ENCODE results near the gene SLC7A1.

The SLC7A1 gene

GRCh38 chr13:29571876-29572570 lies 23.5 kb downstream of the SLC7A1 start:
- no peak for DNase-seq
- Histone ChIP-seq H3K4me2 (ENCODE audit: low read length) (no peak overlapping the region), H3K4me3 (ENCODE audit: low read length) (no peak overlapping the region), H3K79me1 (ENCODE audit: low read length) (peaks cover 16% of the 10 kb centered on the region), H3K79me2 (ENCODE audit: control insufficient read depth, insufficient read depth, low read length) (peaks cover 89% of the 10 kb centered on the region), H3K18ac (ENCODE audit: low read length) (no peak overlapping the region), H2AK5ac (ENCODE audit: low read length) (no peak overlapping the region), H3K36me3 (ENCODE audit: control insufficient read depth, insufficient read depth, low read length) (no peaks in the 10 kb centered on the region), H3K9ac (ENCODE audit: low read length) (no peak overlapping the region), H3K27me3 (ENCODE audit: insufficient read depth, low read length, poor library complexity) (no peaks in the 10 kb centered on the region), H2BK15ac (replicated peaks; ENCODE audit: low read depth) (no peak overlapping the region), H4K5ac (ENCODE audit: low read length) (no peak overlapping the region), H3K56ac (ENCODE audit: low read length) (no peak overlapping the region), H2BK120ac (ENCODE audit: low read depth, low read length) (no peak overlapping the region), H3K27ac (ENCODE audit: low read depth, low read length) (no peak overlapping the region), H2BK5ac (ENCODE audit: low read length) (no peak overlapping the region), H3K23ac (ENCODE audit: low read length) (no peak overlapping the region), H3K4ac (ENCODE audit: low read depth, low read length) (no peak overlapping the region), H4K8ac (ENCODE audit: low read depth, low read length) (no peak overlapping the region), H3K4me1 (ENCODE audit: control insufficient read depth, low read depth, low read length) (no peaks in the 10 kb centered on the region)
- WGBS (ENCODE audit: extremely low coverage, insufficient coverage, low lambda C conversion rate) = no CpG with 5 or more reads among the region's 17 CpGs

- H2AK5ac ChIP-seq (ENCODE audit: low read length) = no peak overlapping the region
- H4K5ac ChIP-seq (ENCODE audit: low read length) = no peak overlapping the region
- H3K79me1 ChIP-seq (ENCODE audit: low read length) = peaks cover 25% of the 10 kb centered on the region
- H4K8ac ChIP-seq (ENCODE audit: low read depth, low read length) = no peak overlapping the region
- H3K36me3 ChIP-seq (ENCODE audit: control insufficient read depth, insufficient read depth, low read length) = no peaks in the 10 kb centered on the region
- no peak overlapping the region for H3K4me3 ChIP-seq (ENCODE audit: low read length)
- H3K4me1 ChIP-seq (ENCODE audit: control insufficient read depth, low read depth, low read length) = peaks cover 3% of the 10 kb centered on the region
- no peak overlapping the region for H2BK15ac ChIP-seq (replicated peaks; ENCODE audit: low read depth)
- no peak overlapping the region for H3K23ac ChIP-seq (ENCODE audit: low read length)
- H3K27ac ChIP-seq (ENCODE audit: low read depth, low read length) = no peak overlapping the region
- no CpG with 5 or more reads among the region's 15 CpGs for WGBS (ENCODE audit: extremely low coverage, insufficient coverage, low lambda C conversion rate)
- no peak overlapping the region for H3K4me2 ChIP-seq (ENCODE audit: low read length)
- no peak overlapping the region for H2BK5ac ChIP-seq (ENCODE audit: low read length)
- no peak overlapping the region for H3K9ac ChIP-seq (ENCODE audit: low read length)
- DNase-seq = no peak
- H3K27me3 ChIP-seq (ENCODE audit: insufficient read depth, low read length, poor library complexity) = no peaks in the 10 kb centered on the region
- no peak overlapping the region for H2BK120ac ChIP-seq (ENCODE audit: low read depth, low read length)
- no peak overlapping the region for H3K18ac ChIP-seq (ENCODE audit: low read length)
- H3K56ac ChIP-seq (ENCODE audit: low read length) = no peak overlapping the region
- H3K4ac ChIP-seq (ENCODE audit: low read depth, low read length) = no peak overlapping the region
- H3K79me2 ChIP-seq (ENCODE audit: control insufficient read depth, insufficient read depth, low read length) = peaks cover 93% of the 10 kb centered on the region
Measured at GRCh38 chr13:29570051-29570654, 25.3 kb downstream of the SLC7A1 start.

- H4K8ac ChIP-seq (ENCODE audit: low read depth, low read length) = no peak overlapping the region
- H4K5ac ChIP-seq (ENCODE audit: low read length) = no peak overlapping the region
- H3K4me3 ChIP-seq (ENCODE audit: low read length) = no peak overlapping the region
- H3K4me1 ChIP-seq (ENCODE audit: control insufficient read depth, low read depth, low read length) = peaks cover 3% of the 10 kb centered on the region
- no peak overlapping the region for H3K23ac ChIP-seq (ENCODE audit: low read length)
- no peak overlapping the region for H3K18ac ChIP-seq (ENCODE audit: low read length)
- no peak overlapping the region for H2BK5ac ChIP-seq (ENCODE audit: low read length)
- H3K36me3 ChIP-seq (ENCODE audit: control insufficient read depth, insufficient read depth, low read length) = no peaks in the 10 kb centered on the region
- DNase-seq = no peak
- no CpG with 5 or more reads among the region's 8 CpGs for WGBS (ENCODE audit: extremely low coverage, insufficient coverage, low lambda C conversion rate)
- H3K4me2 ChIP-seq (ENCODE audit: low read length) = no peak overlapping the region
- H3K27ac ChIP-seq (ENCODE audit: low read depth, low read length) = no peak overlapping the region
- H2AK5ac ChIP-seq (ENCODE audit: low read length) = no peak overlapping the region
- no peak overlapping the region for H3K9ac ChIP-seq (ENCODE audit: low read length)
- H3K79me1 ChIP-seq (ENCODE audit: low read length) = peaks cover 27% of the 10 kb centered on the region
- peaks cover 92% of the 10 kb centered on the region for H3K79me2 ChIP-seq (ENCODE audit: control insufficient read depth, insufficient read depth, low read length)
- H3K27me3 ChIP-seq (ENCODE audit: insufficient read depth, low read length, poor library complexity) = no peaks in the 10 kb centered on the region
- H2BK120ac ChIP-seq (ENCODE audit: low read depth, low read length) = no peak overlapping the region
- H3K56ac ChIP-seq (ENCODE audit: low read length) = no peak overlapping the region
- H3K4ac ChIP-seq (ENCODE audit: low read depth, low read length) = no peak overlapping the region
- H2BK15ac ChIP-seq (replicated peaks; ENCODE audit: low read depth) = no peak overlapping the region
Measured at GRCh38 chr13:29569253-29570050, 26.0 kb downstream of the SLC7A1 start.

GRCh38 chr13:29568731-29569130 lies 26.8 kb downstream of the SLC7A1 start:
- Histone ChIP-seq H3K4me2 (ENCODE audit: low read length) (no peak overlapping the region), H2BK5ac (ENCODE audit: low read length) (no peak overlapping the region), H2BK120ac (ENCODE audit: low read depth, low read length) (no peak overlapping the region), H3K79me1 (ENCODE audit: low read length) (peaks cover 29% of the 10 kb centered on the region), H3K36me3 (ENCODE audit: control insufficient read depth, insufficient read depth, low read length) (no peaks in the 10 kb centered on the region), H3K18ac (ENCODE audit: low read length) (no peak overlapping the region), H4K5ac (ENCODE audit: low read length) (no peak overlapping the region), H3K79me2 (ENCODE audit: control insufficient read depth, insufficient read depth, low read length) (peaks cover 92% of the 10 kb centered on the region), H4K8ac (ENCODE audit: low read depth, low read length) (no peak overlapping the region), H3K4me3 (ENCODE audit: low read length) (no peak overlapping the region), H3K23ac (ENCODE audit: low read length) (no peak overlapping the region), H3K27ac (ENCODE audit: low read depth, low read length) (no peak overlapping the region), H3K4ac (ENCODE audit: low read depth, low read length) (no peak overlapping the region), H3K27me3 (ENCODE audit: insufficient read depth, low read length, poor library complexity) (no peaks in the 10 kb centered on the region), H3K4me1 (ENCODE audit: control insufficient read depth, low read depth, low read length) (peaks cover 6% of the 10 kb centered on the region), H3K56ac (ENCODE audit: low read length) (no peak overlapping the region), H2BK15ac (replicated peaks; ENCODE audit: low read depth) (no peak overlapping the region), H3K9ac (ENCODE audit: low read length) (no peak overlapping the region), H2AK5ac (ENCODE audit: low read length) (no peak overlapping the region)
- DNase-seq = no peak
- WGBS (ENCODE audit: extremely low coverage, insufficient coverage, low lambda C conversion rate) = no CpG with 5 or more reads among the region's 9 CpGs

- Histone ChIP-seq H4K5ac (ENCODE audit: low read length) (no peak overlapping the region), H3K56ac (ENCODE audit: low read length) (no peak overlapping the region), H3K36me3 (ENCODE audit: control insufficient read depth, insufficient read depth, low read length) (no peaks in the 10 kb centered on the region), H3K4me1 (ENCODE audit: control insufficient read depth, low read depth, low read length) (peaks cover 11% of the 10 kb centered on the region), H3K4me2 (ENCODE audit: low read length) (no peak overlapping the region), H3K27ac (ENCODE audit: low read depth, low read length) (no peak overlapping the region), H3K4ac (ENCODE audit: low read depth, low read length) (no peak overlapping the region), H2BK120ac (ENCODE audit: low read depth, low read length) (no peak overlapping the region), H3K9ac (ENCODE audit: low read length) (no peak overlapping the region), H3K4me3 (ENCODE audit: low read length) (no peak overlapping the region), H3K18ac (ENCODE audit: low read length) (no peak overlapping the region), H3K27me3 (ENCODE audit: insufficient read depth, low read length, poor library complexity) (no peaks in the 10 kb centered on the region), H4K8ac (ENCODE audit: low read depth, low read length) (no peak overlapping the region), H3K79me2 (ENCODE audit: control insufficient read depth, insufficient read depth, low read length) (peaks cover 93% of the 10 kb centered on the region), H3K23ac (ENCODE audit: low read length) (no peak overlapping the region), H2BK5ac (ENCODE audit: low read length) (no peak overlapping the region), H3K79me1 (ENCODE audit: low read length) (peaks cover 33% of the 10 kb centered on the region), H2AK5ac (ENCODE audit: low read length) (no peak overlapping the region), H2BK15ac (replicated peaks; ENCODE audit: low read depth) (no peak overlapping the region)
- DNase-seq = no peak
- WGBS (ENCODE audit: extremely low coverage, insufficient coverage, low lambda C conversion rate) = no CpG with 5 or more reads among the region's 9 CpGs
Measured at GRCh38 chr13:29567411-29567810, 28.1 kb downstream of the SLC7A1 start.
